Kidney epithelial cell (primary cell): ENCODE data around the gene CUL3. TPM values are rescaled to one million over a fixed set of nuclear protein-coding genes. Genes with fewer than 3 reads are reported as not detected.

Experiments used
- DNase-seq: peaks from one replicate; pipeline ENCODE4 v3.0.0-alpha.2; 2010; ENCODE audit warnings: low read depth
- H3K27me3 ChIP-seq: 2 replicates; pipeline ENCODE4 v1.6.0; 2011; ENCODE audit warnings: low read length; ENCODE audit not compliant: control insufficient read depth, insufficient read depth
- H3K36me3 ChIP-seq: 2 replicates; pipeline ENCODE4 v1.5.1; 2011; ENCODE audit warnings: low read length; ENCODE audit not compliant: control insufficient read depth, insufficient read depth
- H3K4me3 ChIP-seq: 2 replicates; pipeline ENCODE4 v1.5.1; 2011; ENCODE audit warnings: low read depth, mild to moderate bottlenecking, control low read depth, low read length
- total RNA-seq: library from RNA; depleted of rRNA; stranded (reverse); fragments of >200 nt; gene quantifications from 2 replicates; pipeline ENCODE4 v1.2.3, GENCODE V29; 2015
- TF ChIP-seq, protein P1 (sequence below): IDR thresholded peaks from 2 replicates; pipeline ENCODE4 v1.5.1; 2011; ENCODE audit warnings: mild to moderate bottlenecking, moderate library complexity, low read length, control low read depth, inconsistent platforms; ENCODE audit not compliant: insufficient read depth, poor library complexity, severe bottlenecking

CUL3 gene
- total RNA-seq, 1 donor from 2014 or later: 53.3 TPM

DNA sequence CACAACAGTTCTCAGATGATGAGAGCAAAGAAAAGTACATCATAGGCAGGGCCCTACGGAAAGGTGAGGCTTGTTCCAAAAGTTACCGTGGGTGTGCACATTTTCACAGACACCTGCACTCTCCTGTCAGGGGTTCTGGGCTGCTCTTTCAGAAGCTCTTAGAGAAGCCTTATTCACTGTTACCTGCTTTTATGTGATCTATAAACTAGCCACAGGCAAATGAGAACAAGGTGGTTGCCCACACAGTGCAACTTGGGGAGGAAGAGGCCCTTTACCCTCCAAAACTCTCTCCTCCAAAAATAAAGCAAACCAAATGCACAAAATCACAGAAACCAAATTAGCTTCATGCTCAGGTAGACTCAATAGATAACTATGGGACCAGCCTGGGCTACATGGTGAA is 11.1 kb upstream of the CUL3 start:
- Histone ChIP-seq H3K27me3 (no peaks in the 10 kb centered on the region), H3K4me3 (no peak overlapping the region), H3K36me3 (no peaks in the 10 kb centered on the region)
- TF ChIP-seq, protein P1, sequence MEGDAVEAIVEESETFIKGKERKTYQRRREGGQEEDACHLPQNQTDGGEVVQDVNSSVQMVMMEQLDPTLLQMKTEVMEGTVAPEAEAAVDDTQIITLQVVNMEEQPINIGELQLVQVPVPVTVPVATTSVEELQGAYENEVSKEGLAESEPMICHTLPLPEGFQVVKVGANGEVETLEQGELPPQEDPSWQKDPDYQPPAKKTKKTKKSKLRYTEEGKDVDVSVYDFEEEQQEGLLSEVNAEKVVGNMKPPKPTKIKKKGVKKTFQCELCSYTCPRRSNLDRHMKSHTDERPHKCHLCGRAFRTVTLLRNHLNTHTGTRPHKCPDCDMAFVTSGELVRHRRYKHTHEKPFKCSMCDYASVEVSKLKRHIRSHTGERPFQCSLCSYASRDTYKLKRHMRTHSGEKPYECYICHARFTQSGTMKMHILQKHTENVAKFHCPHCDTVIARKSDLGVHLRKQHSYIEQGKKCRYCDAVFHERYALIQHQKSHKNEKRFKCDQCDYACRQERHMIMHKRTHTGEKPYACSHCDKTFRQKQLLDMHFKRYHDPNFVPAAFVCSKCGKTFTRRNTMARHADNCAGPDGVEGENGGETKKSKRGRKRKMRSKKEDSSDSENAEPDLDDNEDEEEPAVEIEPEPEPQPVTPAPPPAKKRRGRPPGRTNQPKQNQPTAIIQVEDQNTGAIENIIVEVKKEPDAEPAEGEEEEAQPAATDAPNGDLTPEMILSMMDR: no peak
- no peak for DNase-seq

DNA sequence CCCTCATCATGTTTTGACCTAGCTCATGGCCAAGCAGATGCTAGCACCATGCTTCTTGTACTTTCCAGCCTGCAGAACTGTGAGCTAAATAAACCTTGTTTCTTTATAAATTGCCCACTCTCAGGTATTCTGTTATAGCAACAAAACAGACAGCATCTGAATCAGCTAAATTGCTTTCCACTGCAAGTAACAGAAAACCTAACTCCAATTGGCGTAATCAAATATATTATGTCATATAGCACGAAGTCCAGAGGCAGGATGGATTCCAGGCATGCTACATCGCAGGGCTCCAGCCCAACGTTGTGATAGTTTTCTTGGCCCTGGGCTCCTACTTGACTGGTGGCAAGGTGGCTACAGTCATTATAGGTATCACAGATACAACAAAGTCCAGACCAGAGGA is 10.4 kb upstream of the CUL3 start:
- no peaks in the 10 kb centered on the region for H3K36me3 ChIP-seq
- H3K27me3 ChIP-seq: no peaks in the 10 kb centered on the region
- no peak for DNase-seq
- TF ChIP-seq, protein P1: no peak
- no peak overlapping the region for H3K4me3 ChIP-seq

DNA sequence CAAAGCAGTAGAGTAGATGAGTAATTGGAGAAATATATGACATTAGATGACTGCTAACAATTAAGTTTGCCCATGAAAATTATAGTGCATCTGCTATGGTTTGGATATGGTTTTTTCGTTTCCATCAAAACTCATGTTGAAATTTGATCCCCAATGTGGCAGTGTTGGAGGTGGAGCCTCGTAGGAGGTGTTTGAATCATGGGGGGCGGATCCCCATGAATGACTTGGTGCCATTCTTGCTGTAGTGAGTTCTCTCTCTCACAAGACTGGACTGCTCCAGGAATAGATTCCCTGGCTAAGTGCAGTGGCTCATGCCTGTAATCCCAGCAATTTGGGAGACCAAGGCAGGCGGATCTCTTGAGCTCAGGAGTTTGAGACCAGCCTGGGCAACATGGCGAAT is 9.7 kb upstream of the CUL3 start:
- no peak for DNase-seq

DNA sequence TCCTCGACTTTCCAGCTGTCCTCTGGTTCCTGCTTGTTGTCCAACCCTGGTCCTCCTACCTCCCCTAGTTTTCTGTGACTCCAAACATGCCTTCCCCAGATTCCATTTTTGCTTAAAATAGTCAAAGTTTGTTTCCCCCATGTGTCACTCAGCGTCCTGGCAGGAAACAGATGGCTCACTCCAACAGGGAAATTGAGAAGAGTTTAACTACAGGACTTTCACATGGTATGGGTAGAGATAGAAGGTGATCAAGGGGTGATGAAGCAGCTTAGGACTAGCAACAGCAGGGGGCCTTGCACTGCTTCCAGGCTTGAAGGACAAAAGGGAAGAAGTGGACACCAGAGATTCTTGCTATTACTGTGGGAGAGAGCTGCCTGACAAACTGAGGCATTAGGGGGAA is 6.1 kb upstream of the CUL3 start:
- TF ChIP-seq, protein P1: no peak
- Histone ChIP-seq H3K36me3 (no peaks in the 10 kb centered on the region), H3K4me3 (no peak overlapping the region), H3K27me3 (no peaks in the 10 kb centered on the region)
- no peak for DNase-seq

More for the DNA sequence above, 9.7 kb upstream of the CUL3 start:
- no peaks in the 10 kb centered on the region for H3K27me3 ChIP-seq
- TF ChIP-seq, protein P1: no peak
- H3K36me3 ChIP-seq: no peaks in the 10 kb centered on the region
- H3K4me3 ChIP-seq: no peak overlapping the region

DNA sequence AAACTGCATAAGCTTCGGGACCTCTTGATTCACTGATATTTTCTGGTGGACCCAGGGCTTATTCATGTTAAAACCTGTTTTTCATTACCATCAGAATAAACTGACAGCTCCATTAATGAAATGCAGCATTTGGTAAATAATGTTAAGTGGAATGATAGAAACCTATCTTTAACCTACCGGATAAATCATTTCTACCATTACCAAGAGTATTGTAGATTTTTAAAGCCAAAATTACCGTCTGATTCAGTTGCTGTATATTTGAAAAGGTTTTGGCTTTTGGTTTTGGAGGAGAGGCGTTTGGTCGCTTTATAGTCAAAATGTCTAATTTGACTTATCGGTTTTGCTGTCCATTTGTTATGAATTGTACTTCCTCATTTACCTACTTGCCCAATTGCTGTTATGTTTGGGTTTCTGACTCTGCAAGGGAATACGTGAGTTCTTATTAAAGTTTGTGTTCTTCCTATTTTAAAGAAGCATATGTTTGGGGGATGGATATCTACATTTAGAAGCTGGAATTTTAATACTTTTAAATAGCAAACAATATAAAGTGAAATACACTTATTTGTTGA is 1.0 kb upstream of the CUL3 start:
- TF ChIP-seq, protein P1: no peak
- Histone ChIP-seq H3K36me3 (no peaks in the 10 kb centered on the region), H3K27me3 (no peaks in the 10 kb centered on the region), H3K4me3 (peak overlapping the region; percentile 61)
- DNase-seq: no peak

DNA sequence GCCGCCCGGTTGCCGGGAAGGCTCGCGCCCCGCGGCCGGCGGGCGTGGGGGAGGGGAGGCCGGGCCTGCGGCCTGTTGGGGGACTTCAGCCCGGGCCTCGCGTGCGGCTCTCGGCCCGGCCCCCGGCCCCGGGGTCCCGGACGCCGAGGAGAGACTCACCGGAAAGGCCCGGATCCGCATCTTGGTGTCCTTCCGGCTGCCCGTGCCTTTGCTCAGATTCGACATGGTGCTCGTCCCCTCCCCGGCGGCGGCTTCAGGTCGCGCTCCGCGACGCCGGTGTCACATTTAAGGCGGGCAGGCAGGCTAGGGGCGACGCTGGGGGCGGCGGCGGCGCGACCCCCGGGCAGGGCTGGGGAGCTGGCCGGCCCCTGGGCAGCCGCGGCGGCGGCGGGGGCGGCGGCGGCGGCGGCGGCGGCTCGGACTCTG is 365 bp downstream of the CUL3 start:
- TF ChIP-seq, protein P1: no peak
- DNase-seq: no peak
- H3K27me3 ChIP-seq: no peaks in the 10 kb centered on the region
- no peaks in the 10 kb centered on the region for H3K36me3 ChIP-seq
- H3K4me3 ChIP-seq: peak overlapping the region; percentile 96
